ENCODE data around the gene IL32. TPM values are rescaled to one million over a fixed set of nuclear protein-coding genes. Genes with fewer than 3 reads are reported as not detected.

IL32 gene
- total and polyA plus RNA-seq, 7 donors, result 90.5 to 749 (median 192) TPM

GRCh38 chr16:3101841-3102470 lies 36.5 kb downstream of the IL32 start:
- TF ChIP-seq CTCF (IDR thresholded peaks at IDR 0.05), result no peak
- peaks cover 0 to 2% (median 0%) of the 10 kb centered on the region in 3 donors for H3K27me3 ChIP-seq (ENCODE audit: insufficient read depth in 3 of 3, low read length in 2 of 3)
- H3K4me1 ChIP-seq, result peaks cover 17% of the 10 kb centered on the region
- ATAC-seq (no peak), DNase-seq (peak; percentile 26 to 36)
- H3K9me3 ChIP-seq, result no peaks in the 10 kb centered on the region
- H3K27ac ChIP-seq, result peak overlapping the region; percentile 46
- WGBS, 3 donors, result 33 to 43% (median 38%) methylated on average over 27 of the region's 27 CpGs
- intact Hi-C loops (cut with DNase I), result no loop called here
- no peaks in the 10 kb centered on the region for H3K36me3 ChIP-seq (ENCODE audit: insufficient read depth in 1 of 2, low read depth in 1 of 2)
- peak overlapping the region; percentile 22 for H3K4me3 ChIP-seq

GRCh38 chr16:3106205-3106928 lies 40.9 kb downstream of the IL32 start:
- peak overlapping the region; percentile 86 for H3K27ac ChIP-seq
- no peak for TF ChIP-seq CTCF (IDR thresholded peaks at IDR 0.05)
- peak; percentile 91 to 97 for DNase-seq
- peak; percentile 94 to 99 (median 96) for ATAC-seq
- no peaks in the 10 kb centered on the region for H3K27me3 ChIP-seq (ENCODE audit: insufficient read depth in 3 of 3, low read length in 2 of 3)
- intact Hi-C loops (cut with DNase I), result no loop called here
- H3K4me1 ChIP-seq, result peaks cover 13% of the 10 kb centered on the region
- H3K4me3 ChIP-seq, result peak overlapping the region; percentile 87
- H3K36me3 ChIP-seq (ENCODE audit: insufficient read depth in 1 of 2, low read depth in 1 of 2), result peaks cover 0 to 10% of the 10 kb centered on the region in 2 donors
- no peaks in the 10 kb centered on the region for H3K9me3 ChIP-seq
- WGBS, 3 donors, result 1 to 2% (median 1%) methylated on average over 57 to 74 of the region's 74 CpGs

- TF ChIP-seq CTCF (IDR thresholded peaks at IDR 0.05), result no peak
- DNase-seq (peak; percentile 72 to 77), ATAC-seq (peak; percentile 61 to 83 (median 78))
- H3K36me3 ChIP-seq (ENCODE audit: insufficient read depth in 1 of 2, low read depth in 1 of 2), result peaks cover 0 to 26% of the 10 kb centered on the region in 2 donors
- no peaks in the 10 kb centered on the region for H3K9me3 ChIP-seq
- peak within 1 kb of the TSS; percentile 31 for H3K27ac ChIP-seq
- H3K4me3 ChIP-seq, result peak within 1 kb of the TSS; percentile 71
- peaks cover 16% of the 10 kb centered on the region for H3K4me1 ChIP-seq
- 11 to 29% (median 24%) methylated on average over 23 of the region's 23 CpGs for WGBS, 3 donors
- intact Hi-C loops (cut with DNase I), result no loop called here
- no peaks in the 10 kb centered on the region for H3K27me3 ChIP-seq (ENCODE audit: insufficient read depth in 3 of 3, low read length in 2 of 3)
Measured at GRCh38 chr16:3112058-3112880, 46.8 kb downstream of the IL32 start, which contains the start of gene ZNF205. TSS of gene ZNF205 (plus strand) at chr16:3112586. CDS start at chr16:3113431, 845 bp downstream.

- Histone ChIP-seq H3K36me3 (ENCODE audit: insufficient read depth in 1 of 2, low read depth in 1 of 2) (peaks cover 0 to 28% of the 10 kb centered on the region in 2 donors), H3K4me1 (peaks cover 15% of the 10 kb centered on the region), H3K9me3 (no peaks in the 10 kb centered on the region), H3K27ac (peak overlapping the region; percentile 31), H3K27me3 (ENCODE audit: insufficient read depth in 3 of 3, low read length in 2 of 3) (no peaks in the 10 kb centered on the region), H3K4me3 (peak overlapping the region; percentile 71)
- DNase-seq (no peak), ATAC-seq (peak in 1 of 4 donors; percentile 10)
- WGBS, 3 donors, result 9 to 39% (median 21%) methylated on average over 19 of the region's 19 CpGs
- no peak for TF ChIP-seq CTCF (IDR thresholded peaks at IDR 0.05)
- intact Hi-C loops (cut with DNase I), result no loop called here
Measured at GRCh38 chr16:3112881-3113574, 47.6 kb downstream of the IL32 start.

All from psoas muscle (tissue), 8 donors.